HUES48 (cell line): ENCODE data around the gene CLDN20.
A peak's percentile ranks its signal among the peaks of the same experiment; 100 is the strongest.

Source experiments
- H3K27ac ChIP-seq: one replicate; pipeline ENCODE4 v1.7.0; 2013; ENCODE audit warnings: low read depth, low read length, inconsistent platforms
- H3K27me3 ChIP-seq: 2 replicates; pipeline ENCODE4 v1.6.1; 2013; ENCODE audit warnings: mild to moderate bottlenecking, low read length; ENCODE audit not compliant: control insufficient read depth, insufficient read depth
- H3K36me3 ChIP-seq: 2 replicates; pipeline ENCODE4 v1.6.1; 2013; ENCODE audit warnings: low read length; ENCODE audit not compliant: control insufficient read depth, insufficient read depth
- H3K4me1 ChIP-seq: 2 replicates; pipeline ENCODE4 v1.6.1; 2013; ENCODE audit warnings: mild to moderate bottlenecking, low read length; ENCODE audit not compliant: control insufficient read depth, insufficient read depth
- H3K4me3 ChIP-seq: 2 replicates; pipeline ENCODE4 v1.5.1; 2013; ENCODE audit warnings: mild to moderate bottlenecking, low read depth, low read length
- H3K9ac ChIP-seq: 2 replicates; pipeline ENCODE4 v1.6.1; 2013; ENCODE audit warnings: mild to moderate bottlenecking, low read depth, low read length, moderate library complexity
- H3K9me3 ChIP-seq: 2 replicates; pipeline ENCODE4 v1.6.1; 2013; ENCODE audit warnings: low read length; ENCODE audit not compliant: control insufficient read depth, insufficient read depth

CLDN20 gene

GRCh38 chr6:155245193-155245592, 18.6 kb upstream of the CLDN20 start:
- Histone ChIP-seq H3K36me3 (peaks cover 53% of the 10 kb centered on the region), H3K27me3 (no peaks in the 10 kb centered on the region), H3K27ac (no peak overlapping the region), H3K9ac (no peak overlapping the region), H3K4me1 (0 out of 2 replicates have a peak, but pooled peaks cover 5% of the 10 kb centered on the region), H3K4me3 (no peak overlapping the region), H3K9me3 (no peaks in the 10 kb centered on the region)

- Histone ChIP-seq H3K27me3 (no peaks in the 10 kb centered on the region), H3K36me3 (peaks cover 53% of the 10 kb centered on the region), H3K9ac (no peak overlapping the region), H3K9me3 (no peaks in the 10 kb centered on the region), H3K4me1 (0 out of 2 replicates have a peak, but pooled peaks cover 5% of the 10 kb centered on the region), H3K4me3 (no peak overlapping the region), H3K27ac (no peak overlapping the region)
Measured at GRCh38 chr6:155245831-155246230, 18.0 kb upstream of the CLDN20 start.

- Histone ChIP-seq H3K36me3 (peaks cover 61% of the 10 kb centered on the region), H3K9ac (no peak overlapping the region), H3K4me3 (no peak overlapping the region), H3K27ac (no peak overlapping the region), H3K4me1 (0 out of 2 replicates have a peak, but pooled peaks cover 5% of the 10 kb centered on the region), H3K27me3 (no peaks in the 10 kb centered on the region), H3K9me3 (no peaks in the 10 kb centered on the region)
Measured at GRCh38 chr6:155246825-155247224, 17.0 kb upstream of the CLDN20 start.

- Histone ChIP-seq H3K4me3 (no peak overlapping the region), H3K27ac (peak overlapping the region; percentile 78), H3K36me3 (peaks cover 69% of the 10 kb centered on the region), H3K4me1 (peaks cover 9% of the 10 kb centered on the region), H3K27me3 (no peaks in the 10 kb centered on the region), H3K9ac (no peak overlapping the region), H3K9me3 (no peaks in the 10 kb centered on the region)
Measured at GRCh38 chr6:155247618-155248007, 16.2 kb upstream of the CLDN20 start.

GRCh38 chr6:155248008-155249001, 15.5 kb upstream of the CLDN20 start:
- H3K36me3 ChIP-seq: peaks cover 76% of the 10 kb centered on the region
- H3K4me3 ChIP-seq: no peak overlapping the region
- peaks cover 16% of the 10 kb centered on the region for H3K4me1 ChIP-seq
- no peak overlapping the region for H3K9ac ChIP-seq
- no peaks in the 10 kb centered on the region for H3K9me3 ChIP-seq
- no peaks in the 10 kb centered on the region for H3K27me3 ChIP-seq
- peak overlapping the region; percentile 78 for H3K27ac ChIP-seq

GRCh38 chr6:155250701-155251381, 13.0 kb upstream of the CLDN20 start:
- Histone ChIP-seq H3K9me3 (no peaks in the 10 kb centered on the region), H3K27ac (no peak overlapping the region), H3K4me3 (no peak overlapping the region), H3K36me3 (peaks cover 77% of the 10 kb centered on the region), H3K4me1 (peaks cover 26% of the 10 kb centered on the region), H3K9ac (no peak overlapping the region), H3K27me3 (no peaks in the 10 kb centered on the region)

- Histone ChIP-seq H3K36me3 (peaks cover 82% of the 10 kb centered on the region), H3K4me3 (no peak overlapping the region), H3K27ac (peak overlapping the region; percentile 94), H3K4me1 (peaks cover 26% of the 10 kb centered on the region), H3K27me3 (no peaks in the 10 kb centered on the region), H3K9ac (no peak overlapping the region), H3K9me3 (no peaks in the 10 kb centered on the region)
Measured at GRCh38 chr6:155252581-155252980, 11.2 kb upstream of the CLDN20 start.

GRCh38 chr6:155253337-155253736, 10.5 kb upstream of the CLDN20 start:
- peak overlapping the region; percentile 94 for H3K27ac ChIP-seq

GRCh38 chr6:155254139-155254538, 9.7 kb upstream of the CLDN20 start:
- no peaks in the 10 kb centered on the region for H3K9me3 ChIP-seq
- H3K36me3 ChIP-seq: peaks cover 94% of the 10 kb centered on the region
- no peak overlapping the region for H3K9ac ChIP-seq
- H3K27me3 ChIP-seq: no peaks in the 10 kb centered on the region
- no peak overlapping the region for H3K4me3 ChIP-seq
- H3K27ac ChIP-seq: peak overlapping the region; percentile 94
- peaks cover 21% of the 10 kb centered on the region for H3K4me1 ChIP-seq

More at GRCh38 chr6:155253337-155253736, 10.5 kb upstream of the CLDN20 start:
- Histone ChIP-seq H3K9me3 (no peaks in the 10 kb centered on the region), H3K9ac (no peak overlapping the region), H3K4me1 (peaks cover 21% of the 10 kb centered on the region), H3K4me3 (no peak overlapping the region), H3K36me3 (peaks cover 88% of the 10 kb centered on the region), H3K27me3 (no peaks in the 10 kb centered on the region)

- Histone ChIP-seq H3K27ac (no peak overlapping the region), H3K36me3 (peaks cover 93% of the 10 kb centered on the region)
Measured at GRCh38 chr6:155256122-155256795, 7.6 kb upstream of the CLDN20 start.

More at GRCh38 chr6:155256122-155256795, 7.6 kb upstream of the CLDN20 start:
- H3K27me3 ChIP-seq: no peaks in the 10 kb centered on the region
- H3K9me3 ChIP-seq: no peaks in the 10 kb centered on the region
- H3K4me3 ChIP-seq: no peak overlapping the region
- H3K9ac ChIP-seq: no peak overlapping the region
- H3K4me1 ChIP-seq: peaks cover 24% of the 10 kb centered on the region
